Measurements from ENCODE around the gene KCNA3. TPM values are rescaled to one million over a fixed set of nuclear protein-coding genes. Genes with fewer than 3 reads are reported as not detected.
A peak's percentile ranks its signal among the peaks of the same experiment; 100 is the strongest.
"Not testable (repeated sequence)": the region's sequence is repeated elsewhere in the genome, so short reads cannot be mapped to it uniquely, and the experiment has no call there.

The KCNA3 gene
- polyA plus RNA-seq, 3 donors = 4.8 to 7.7 (median 5.6) TPM

GRCh38 chr1:110667776-110668175 is 7.0 kb downstream of the KCNA3 start:
- DNase-seq = no peak
- H3K27ac ChIP-seq (ENCODE audit: low read depth in 1 of 2, low read length in 2 of 2) = no peak overlapping the region
- Mint-ChIP-seq H3K36me3 (peaks cover 0 to 1% of the 10 kb centered on the region in 2 donors), H3K4me1 (peaks cover 41% of the 10 kb centered on the region), H3K4me3 (no peak overlapping the region), H3K27ac (peak overlapping the region in 1 of 7 donors; percentile 6), H3K27me3 (ENCODE audit: low read depth in 3 of 3) (no peaks in the 10 kb centered on the region), H3K9me3 (no peaks in the 10 kb centered on the region)
- TF ChIP-seq, protein P1, sequence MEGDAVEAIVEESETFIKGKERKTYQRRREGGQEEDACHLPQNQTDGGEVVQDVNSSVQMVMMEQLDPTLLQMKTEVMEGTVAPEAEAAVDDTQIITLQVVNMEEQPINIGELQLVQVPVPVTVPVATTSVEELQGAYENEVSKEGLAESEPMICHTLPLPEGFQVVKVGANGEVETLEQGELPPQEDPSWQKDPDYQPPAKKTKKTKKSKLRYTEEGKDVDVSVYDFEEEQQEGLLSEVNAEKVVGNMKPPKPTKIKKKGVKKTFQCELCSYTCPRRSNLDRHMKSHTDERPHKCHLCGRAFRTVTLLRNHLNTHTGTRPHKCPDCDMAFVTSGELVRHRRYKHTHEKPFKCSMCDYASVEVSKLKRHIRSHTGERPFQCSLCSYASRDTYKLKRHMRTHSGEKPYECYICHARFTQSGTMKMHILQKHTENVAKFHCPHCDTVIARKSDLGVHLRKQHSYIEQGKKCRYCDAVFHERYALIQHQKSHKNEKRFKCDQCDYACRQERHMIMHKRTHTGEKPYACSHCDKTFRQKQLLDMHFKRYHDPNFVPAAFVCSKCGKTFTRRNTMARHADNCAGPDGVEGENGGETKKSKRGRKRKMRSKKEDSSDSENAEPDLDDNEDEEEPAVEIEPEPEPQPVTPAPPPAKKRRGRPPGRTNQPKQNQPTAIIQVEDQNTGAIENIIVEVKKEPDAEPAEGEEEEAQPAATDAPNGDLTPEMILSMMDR (IDR thresholded peaks at IDR 0.05) = no peak
- intact Hi-C loops (cut with micrococcal nuclease) = no loop called here
- H3K9ac ChIP-seq (ENCODE audit: insufficient read depth, low read length, poor library complexity, severe bottlenecking) = no peak overlapping the region
- WGBS (ENCODE audit: insufficient coverage) = no CpG with 5 or more reads among the region's 2 CpGs
- no peaks in the 10 kb centered on the region for H3K9me3 ChIP-seq (replicated peaks in 1 of 2; ENCODE audit: control insufficient read depth in 1 of 2, insufficient read depth in 1 of 2, low read length in 2 of 2)
- peaks cover 89% of the 10 kb centered on the region for H3K79me2 ChIP-seq (ENCODE audit: insufficient read depth, low read length)
- H3K27me3 ChIP-seq (ENCODE audit: control insufficient read depth in 2 of 2, insufficient read depth in 2 of 2, low read length in 2 of 2) = no peaks in the 10 kb centered on the region
- H4K20me1 ChIP-seq (ENCODE audit: insufficient read depth, low read length) = no peaks in the 10 kb centered on the region
- peaks cover 23 to 43% of the 10 kb centered on the region in 2 donors for H3K4me1 ChIP-seq (ENCODE audit: control insufficient read depth in 1 of 2, insufficient read depth in 2 of 2, low read length in 2 of 2)
- peaks cover 2 to 36% of the 10 kb centered on the region in 2 donors for H3K36me3 ChIP-seq (replicated peaks in 1 of 2; ENCODE audit: control insufficient read depth in 1 of 2, insufficient read depth in 2 of 2, low read length in 2 of 2)
- no peak overlapping the region for H2AFZ ChIP-seq (ENCODE audit: insufficient read depth, low read depth, low read length, poor library complexity, severe bottlenecking)
- H3K4me2 ChIP-seq (replicated peaks; ENCODE audit: extremely low read depth, low read length, poor library complexity, severe bottlenecking) = no peak overlapping the region
- H3K4me3 ChIP-seq (replicated peaks in 1 of 3; ENCODE audit: low read depth in 2 of 3, low read length in 3 of 3) = no peak overlapping the region

GRCh38 chr1:110663241-110663640 is 11.5 kb downstream of the KCNA3 start:
- Histone ChIP-seq H3K27me3 (ENCODE audit: control insufficient read depth in 2 of 2, insufficient read depth in 2 of 2, low read length in 2 of 2) (no peaks in the 10 kb centered on the region), H3K36me3 (replicated peaks in 1 of 2; ENCODE audit: control insufficient read depth in 1 of 2, insufficient read depth in 2 of 2, low read length in 2 of 2) (peaks cover 11 to 66% of the 10 kb centered on the region in 2 donors), H2AFZ (ENCODE audit: insufficient read depth, low read depth, low read length, poor library complexity, severe bottlenecking) (no peak overlapping the region), H3K9me3 (replicated peaks in 1 of 2; ENCODE audit: control insufficient read depth in 1 of 2, insufficient read depth in 1 of 2, low read length in 2 of 2) (no peaks in the 10 kb centered on the region), H4K20me1 (ENCODE audit: insufficient read depth, low read length) (no peaks in the 10 kb centered on the region), H3K4me3 (replicated peaks in 1 of 3; ENCODE audit: low read depth in 2 of 3, low read length in 3 of 3) (no peak overlapping the region), H3K27ac (ENCODE audit: low read depth in 1 of 2, low read length in 2 of 2) (no peak overlapping the region), H3K4me1 (ENCODE audit: control insufficient read depth in 1 of 2, insufficient read depth in 2 of 2, low read length in 2 of 2) (no peaks in the 10 kb centered on the region), H3K9ac (ENCODE audit: insufficient read depth, low read length, poor library complexity, severe bottlenecking) (no peak overlapping the region), H3K79me2 (ENCODE audit: insufficient read depth, low read length) (peaks cover 65% of the 10 kb centered on the region), H3K4me2 (replicated peaks; ENCODE audit: extremely low read depth, low read length, poor library complexity, severe bottlenecking) (no peak overlapping the region)
- no peaks in the 10 kb centered on the region for H3K9me3 Mint-ChIP-seq
- H3K27ac Mint-ChIP-seq = no peak overlapping the region
- TF ChIP-seq, protein P1 (IDR thresholded peaks at IDR 0.05) = no peak
- H3K4me1 Mint-ChIP-seq = peaks cover 6% of the 10 kb centered on the region
- intact Hi-C loops (cut with micrococcal nuclease) = no loop called here
- H3K27me3 Mint-ChIP-seq (ENCODE audit: low read depth in 3 of 3) = no peaks in the 10 kb centered on the region
- WGBS (ENCODE audit: insufficient coverage) = no CpG with 5 or more reads among the region's 2 CpGs
- H3K36me3 Mint-ChIP-seq = peaks cover 22 to 24% of the 10 kb centered on the region in 2 donors
- no peak overlapping the region for H3K4me3 Mint-ChIP-seq
- no peak for DNase-seq

GRCh38 chr1:110659559-110659958 is 15.2 kb downstream of the KCNA3 start:
- H3K27ac Mint-ChIP-seq; H3K4me1 ChIP-seq (ENCODE audit: control insufficient read depth in 1 of 2, insufficient read depth in 2 of 2, low read length in 2 of 2); H3K9me3 ChIP-seq (replicated peaks in 1 of 2; ENCODE audit: control insufficient read depth in 1 of 2, insufficient read depth in 1 of 2, low read length in 2 of 2); H3K9me3 Mint-ChIP-seq; H2AFZ ChIP-seq (ENCODE audit: insufficient read depth, low read depth, low read length, poor library complexity, severe bottlenecking); intact Hi-C loops (cut with micrococcal nuclease); H4K20me1 ChIP-seq (ENCODE audit: insufficient read depth, low read length); H3K27me3 Mint-ChIP-seq (ENCODE audit: low read depth in 3 of 3); H3K27ac ChIP-seq (ENCODE audit: low read depth in 1 of 2, low read length in 2 of 2); H3K27me3 ChIP-seq (ENCODE audit: control insufficient read depth in 2 of 2, insufficient read depth in 2 of 2, low read length in 2 of 2); H3K4me2 ChIP-seq (replicated peaks; ENCODE audit: extremely low read depth, low read length, poor library complexity, severe bottlenecking); H3K4me3 Mint-ChIP-seq; H3K9ac ChIP-seq (ENCODE audit: insufficient read depth, low read length, poor library complexity, severe bottlenecking); H3K4me1 Mint-ChIP-seq; H3K4me3 ChIP-seq (replicated peaks in 1 of 3; ENCODE audit: low read depth in 2 of 3, low read length in 3 of 3); DNase-seq: not testable (repeated sequence)
- H3K79me2 ChIP-seq (ENCODE audit: insufficient read depth, low read length) = peaks cover 31% of the 10 kb centered on the region
- H3K36me3 ChIP-seq (replicated peaks in 1 of 2; ENCODE audit: control insufficient read depth in 1 of 2, insufficient read depth in 2 of 2, low read length in 2 of 2) = peaks cover 15 to 58% of the 10 kb centered on the region in 2 donors
- no CpG with 5 or more reads among the region's 3 CpGs for WGBS (ENCODE audit: insufficient coverage)
- H3K36me3 Mint-ChIP-seq = peaks cover 27 to 28% of the 10 kb centered on the region in 2 donors
